Measurements from ENCODE around the gene TRIM47. TPM values are rescaled to one million over a fixed set of nuclear protein-coding genes. Genes with fewer than 3 reads are reported as not detected.

TRIM47 gene, protein sequence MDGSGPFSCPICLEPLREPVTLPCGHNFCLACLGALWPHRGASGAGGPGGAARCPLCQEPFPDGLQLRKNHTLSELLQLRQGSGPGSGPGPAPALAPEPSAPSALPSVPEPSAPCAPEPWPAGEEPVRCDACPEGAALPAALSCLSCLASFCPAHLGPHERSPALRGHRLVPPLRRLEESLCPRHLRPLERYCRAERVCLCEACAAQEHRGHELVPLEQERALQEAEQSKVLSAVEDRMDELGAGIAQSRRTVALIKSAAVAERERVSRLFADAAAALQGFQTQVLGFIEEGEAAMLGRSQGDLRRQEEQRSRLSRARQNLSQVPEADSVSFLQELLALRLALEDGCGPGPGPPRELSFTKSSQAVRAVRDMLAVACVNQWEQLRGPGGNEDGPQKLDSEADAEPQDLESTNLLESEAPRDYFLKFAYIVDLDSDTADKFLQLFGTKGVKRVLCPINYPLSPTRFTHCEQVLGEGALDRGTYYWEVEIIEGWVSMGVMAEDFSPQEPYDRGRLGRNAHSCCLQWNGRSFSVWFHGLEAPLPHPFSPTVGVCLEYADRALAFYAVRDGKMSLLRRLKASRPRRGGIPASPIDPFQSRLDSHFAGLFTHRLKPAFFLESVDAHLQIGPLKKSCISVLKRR
- 4.7 TPM for polyA plus RNA-seq (ENCODE audit: insufficient read length)
- long read RNA-seq, donor 1, partial matches to known transcripts, result 0 of 3 reads
- long read RNA-seq, donor 1, other reads (novel, unspliced or antisense), result 0 of 3 reads
- long read RNA-seq, donor 2, result 0 reads
- long read RNA-seq, donor 3, result 0 reads
- long read RNA-seq, donor 4, partial matches to known transcripts, result 0 of 1 reads
- long read RNA-seq, donor 4, other reads (novel, unspliced or antisense), result 0 of 1 reads
- long read RNA-seq, donor 5, partial matches to known transcripts, result 0 of 2 reads
- long read RNA-seq, donor 5, other reads (novel, unspliced or antisense), result 0 of 2 reads
- long read RNA-seq, donor 6, partial matches to known transcripts, result 0 of 2 reads
- long read RNA-seq, donor 6, other reads (novel, unspliced or antisense), result 0 of 2 reads
- long read RNA-seq, donor 7, partial matches to known transcripts, result 0 of 1 reads
- long read RNA-seq, donor 7, other reads (novel, unspliced or antisense), result 0 of 1 reads
- long read RNA-seq, donor 8, partial matches to known transcripts, result 0 of 1 reads
- long read RNA-seq, donor 8, other reads (novel, unspliced or antisense), result 0 of 1 reads

DNA sequence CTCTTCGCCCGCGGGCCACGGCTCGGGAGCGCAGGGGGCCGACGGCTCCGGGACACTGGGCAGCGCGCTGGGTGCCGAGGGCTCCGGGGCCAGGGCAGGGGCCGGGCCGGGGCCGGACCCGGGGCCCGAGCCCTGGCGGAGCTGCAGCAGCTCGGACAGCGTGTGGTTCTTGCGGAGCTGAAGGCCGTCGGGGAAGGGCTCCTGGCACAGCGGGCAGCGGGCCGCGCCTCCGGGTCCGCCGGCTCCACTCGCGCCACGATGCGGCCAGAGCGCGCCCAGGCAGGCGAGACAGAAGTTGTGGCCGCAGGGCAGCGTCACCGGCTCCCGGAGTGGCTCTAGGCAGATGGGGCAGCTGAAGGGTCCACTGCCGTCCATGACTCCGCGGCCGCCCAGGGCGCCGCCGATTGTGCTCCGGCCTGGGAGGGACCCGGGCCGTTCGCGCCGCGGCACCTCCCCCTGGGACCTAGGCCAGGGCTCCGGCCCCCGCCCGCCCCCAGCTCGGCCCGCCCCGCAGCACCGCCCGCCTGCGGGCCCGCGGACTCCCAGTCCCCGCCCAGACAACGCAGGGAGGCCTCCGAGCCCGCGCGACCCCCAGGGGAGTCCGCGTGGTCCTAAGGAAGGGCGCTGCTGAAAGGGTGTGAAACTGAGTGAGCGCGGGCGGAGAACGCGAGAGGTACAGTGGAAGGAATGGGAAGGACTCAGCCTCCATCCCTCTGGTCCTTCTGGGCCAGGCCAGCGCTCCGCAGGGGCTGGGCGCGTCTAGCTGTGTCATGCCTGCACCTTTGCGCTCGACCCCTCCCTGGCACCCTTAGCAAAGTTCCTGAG lies at the start of gene TRIM47:
TSS of gene TRIM47 (minus strand) at position 408 of the 825 bp plus-strand sequence. CDS start at position 375, 33 bp downstream.
- DNase-seq, result no peak

DNA sequence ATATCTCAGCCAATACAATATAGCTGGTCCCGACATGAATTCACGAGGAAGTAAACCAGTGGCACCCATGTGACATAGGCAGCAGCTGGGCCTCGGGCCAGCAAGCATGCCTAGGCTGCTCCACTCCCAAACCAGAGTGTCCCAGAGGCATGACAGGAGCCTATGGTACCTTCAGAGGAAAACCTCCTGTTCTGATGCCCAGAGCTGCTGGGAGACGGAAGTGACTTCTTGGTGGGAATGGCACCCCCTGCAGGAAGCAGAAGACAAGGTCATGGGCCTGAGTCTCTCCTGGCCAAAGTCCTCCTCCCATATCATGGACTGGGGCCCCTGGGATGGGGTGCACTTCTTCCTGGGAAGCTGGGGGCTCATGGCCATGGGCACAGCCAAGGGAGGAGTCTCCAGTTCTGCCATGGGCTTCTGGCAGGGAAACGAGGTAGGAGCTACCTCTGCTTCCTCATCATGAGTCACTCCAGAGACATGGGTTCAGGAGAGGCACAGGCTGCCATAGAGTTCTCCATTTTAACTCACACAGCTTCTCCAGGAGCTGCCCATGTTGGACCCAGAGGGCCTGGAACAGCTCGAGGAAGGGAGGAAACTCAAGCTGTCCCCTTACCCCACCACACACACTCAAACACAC lies 49.0 kb upstream of the TRIM47 start:
- no peak for DNase-seq

DNA sequence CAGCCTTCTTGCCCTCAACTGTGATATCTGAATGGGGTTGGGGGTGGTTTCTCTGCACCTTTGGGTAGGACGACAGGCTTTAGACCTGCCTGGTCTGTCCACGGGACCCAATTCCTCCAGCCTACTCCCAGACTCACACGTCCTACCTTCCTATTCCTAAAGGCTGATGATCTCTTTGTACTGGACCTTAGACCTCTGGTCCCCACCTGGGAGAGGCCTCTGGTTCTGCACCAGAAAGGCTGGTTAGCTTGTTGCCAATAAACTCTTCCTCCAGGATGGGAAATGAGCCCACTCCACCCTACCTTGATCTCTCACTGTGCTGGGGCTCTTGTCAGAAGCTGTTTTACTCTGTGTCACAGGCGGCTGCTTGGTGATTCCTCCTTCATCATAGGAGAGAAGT lies 48.1 kb upstream of the TRIM47 start:
- no peak for DNase-seq

DNA sequence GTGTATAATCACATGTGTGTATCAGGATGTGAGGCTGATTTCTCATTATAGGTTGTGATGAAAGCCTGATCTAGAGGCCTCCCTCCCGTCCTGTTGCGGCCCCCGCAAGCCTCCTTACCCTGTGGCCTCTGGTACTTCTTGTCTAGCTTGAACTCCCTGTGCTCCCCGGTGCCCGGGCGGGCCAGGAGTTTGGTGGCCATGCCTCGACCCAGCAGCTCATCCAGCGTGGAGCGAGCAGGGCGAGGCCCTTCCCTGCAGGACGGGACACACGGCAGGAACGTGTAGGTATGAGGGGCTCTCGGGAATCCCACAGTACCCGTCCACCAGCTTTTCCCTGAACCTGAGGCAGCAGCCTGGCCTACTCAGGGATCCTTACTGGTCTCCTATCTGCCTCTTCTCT lies 47.5 kb upstream of the TRIM47 start:
- DNase-seq, result no peak

DNA sequence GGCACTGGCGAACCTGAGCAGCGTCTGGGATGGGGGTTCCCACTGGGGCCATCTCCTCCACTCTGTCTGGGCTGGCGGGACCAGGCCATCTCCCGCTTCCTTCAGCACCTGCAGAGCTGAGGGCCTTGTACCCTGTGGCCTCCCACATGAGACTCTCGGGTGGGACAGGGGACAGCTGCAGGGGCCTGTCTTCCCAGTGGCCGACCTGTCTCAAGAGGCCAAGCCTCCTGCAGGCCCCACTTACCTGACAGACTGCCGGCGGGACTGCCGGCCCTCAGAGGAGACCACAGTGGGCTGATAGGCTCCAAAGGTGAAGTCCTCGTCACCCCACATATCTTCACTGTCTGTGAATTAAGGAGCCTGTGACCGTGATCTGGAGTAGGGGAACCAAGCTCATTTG lies 46.7 kb upstream of the TRIM47 start:
- DNase-seq, result no peak

DNA sequence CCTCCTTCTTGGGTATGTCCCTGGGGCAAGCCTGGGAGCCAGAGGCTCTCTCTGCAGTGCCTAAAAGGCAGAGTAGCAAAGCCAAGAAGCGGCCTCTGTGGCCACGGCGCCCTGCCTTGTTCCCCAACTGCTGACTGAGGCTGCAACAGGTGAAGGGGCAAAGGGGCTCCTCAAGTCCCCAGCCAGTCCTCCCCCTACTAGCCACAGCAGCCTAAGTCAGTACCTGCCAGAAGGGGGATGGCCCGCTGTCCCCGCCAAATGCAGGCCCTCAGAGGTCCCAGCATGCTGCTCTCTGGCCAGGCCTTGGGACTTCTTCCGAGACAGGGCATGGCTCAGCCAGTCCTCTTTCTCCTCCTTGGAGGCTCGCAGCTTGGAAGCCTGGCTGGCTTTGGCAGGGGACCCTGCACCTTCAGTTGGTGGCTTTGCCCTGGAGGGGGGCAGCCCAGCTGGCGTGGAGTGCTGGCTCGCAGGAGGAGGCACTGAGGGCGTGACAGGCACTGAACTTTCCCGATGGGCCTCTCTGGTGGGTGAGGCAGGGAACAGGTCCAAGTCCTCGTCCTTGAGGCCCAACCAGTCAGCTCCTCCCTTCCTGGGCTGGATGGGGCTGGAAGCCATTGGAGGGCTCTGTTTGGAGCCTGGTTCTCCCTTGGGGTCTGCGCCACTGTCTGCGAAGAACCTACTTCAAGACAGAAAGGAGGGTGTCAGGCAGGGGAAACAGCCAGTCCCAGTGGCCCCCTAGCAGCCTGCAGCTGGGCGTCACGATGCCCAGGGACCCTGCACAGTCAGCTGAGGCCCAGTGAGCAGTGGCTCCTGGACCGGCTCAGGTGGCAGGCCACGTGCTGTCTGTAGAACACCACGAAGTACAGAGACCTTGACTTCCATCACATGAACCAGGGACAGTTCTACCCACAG lies 44.8 kb upstream of the TRIM47 start:
- DNase-seq, result no peak

DNA sequence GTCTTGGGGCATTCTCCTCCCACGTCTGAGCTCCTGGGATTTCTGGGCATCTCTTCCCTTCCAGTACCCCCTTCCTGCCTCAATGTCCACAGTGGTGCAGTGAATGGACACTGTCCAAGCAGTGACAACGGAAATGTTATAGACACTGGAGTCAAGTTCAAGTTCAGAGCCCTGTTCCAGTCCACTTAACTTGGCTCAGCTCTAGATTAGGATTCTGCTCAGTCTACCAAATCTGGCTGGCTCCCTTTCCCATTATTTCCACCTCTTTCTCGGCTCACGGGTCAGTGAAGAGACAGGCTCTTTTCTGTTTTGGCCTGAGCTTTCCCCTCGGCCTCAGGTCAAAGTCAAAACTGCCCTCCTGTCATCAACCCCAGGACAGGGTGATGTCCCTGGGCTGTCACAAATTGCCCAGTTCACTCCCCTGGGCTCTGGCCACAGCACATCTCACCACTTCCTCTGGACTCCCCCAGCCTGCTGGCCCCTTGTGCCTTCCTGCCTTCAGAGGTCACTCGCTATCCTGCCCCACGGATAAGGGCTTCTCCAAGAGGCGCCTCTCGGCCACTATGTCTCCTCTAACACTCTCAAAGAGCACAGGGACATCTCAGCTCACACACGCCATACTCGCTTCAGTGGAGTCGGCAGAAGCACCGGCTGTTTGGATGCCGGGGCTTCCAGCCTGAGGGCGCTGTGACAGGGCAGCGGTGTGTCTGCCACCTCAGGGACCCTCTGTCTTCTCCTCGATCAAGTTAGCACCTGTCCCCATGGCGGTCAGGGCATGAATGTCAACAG lies 44.0 kb upstream of the TRIM47 start:
- no peak for DNase-seq

DNA sequence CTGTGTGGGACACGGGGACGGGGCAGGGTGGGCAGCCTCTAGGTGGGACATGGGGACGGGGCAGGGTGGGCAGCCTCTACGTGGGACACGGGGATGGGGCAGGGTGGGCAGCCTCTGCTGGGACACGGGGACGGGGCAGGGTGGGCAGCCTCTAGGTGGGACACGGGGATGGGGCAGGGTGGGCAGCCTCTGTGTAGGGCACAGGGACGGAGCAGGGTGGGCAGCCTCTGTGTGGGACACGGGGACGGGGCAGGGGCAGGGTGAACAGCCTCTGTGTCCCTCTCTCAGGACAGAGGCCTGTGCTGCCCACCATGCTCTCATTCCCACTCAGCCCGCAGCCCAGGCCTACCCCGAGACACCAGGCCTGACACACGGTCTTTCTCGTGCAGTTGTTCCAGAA lies 43.2 kb upstream of the TRIM47 start:
- no peak for DNase-seq

DNA sequence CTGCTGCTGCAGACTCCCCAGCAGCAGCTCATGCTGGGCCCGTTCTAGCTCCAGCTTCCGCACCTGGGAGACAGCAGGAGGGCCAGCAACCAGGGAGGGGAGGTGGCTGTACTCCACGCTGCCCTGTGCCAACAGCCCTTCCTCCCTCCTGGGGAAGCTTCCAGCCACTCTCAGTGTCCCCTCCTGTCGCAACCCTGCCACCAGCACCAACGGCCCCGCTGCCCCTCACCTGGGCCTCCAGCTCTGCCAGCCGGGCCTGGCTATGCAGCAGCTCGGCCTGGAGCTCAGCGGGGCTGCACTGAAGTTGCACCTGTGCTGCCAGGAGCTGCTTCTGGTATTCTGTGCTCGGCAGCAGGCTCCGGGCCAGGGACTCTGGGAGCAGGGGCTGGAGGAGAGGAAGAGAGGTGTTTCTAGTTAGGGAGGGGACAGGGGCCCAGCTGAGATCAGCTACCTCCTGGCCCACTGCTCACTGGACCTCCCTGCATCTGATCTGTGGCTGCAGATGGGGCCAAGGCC lies 41.7 kb upstream of the TRIM47 start:
- DNase-seq, result no peak

DNA sequence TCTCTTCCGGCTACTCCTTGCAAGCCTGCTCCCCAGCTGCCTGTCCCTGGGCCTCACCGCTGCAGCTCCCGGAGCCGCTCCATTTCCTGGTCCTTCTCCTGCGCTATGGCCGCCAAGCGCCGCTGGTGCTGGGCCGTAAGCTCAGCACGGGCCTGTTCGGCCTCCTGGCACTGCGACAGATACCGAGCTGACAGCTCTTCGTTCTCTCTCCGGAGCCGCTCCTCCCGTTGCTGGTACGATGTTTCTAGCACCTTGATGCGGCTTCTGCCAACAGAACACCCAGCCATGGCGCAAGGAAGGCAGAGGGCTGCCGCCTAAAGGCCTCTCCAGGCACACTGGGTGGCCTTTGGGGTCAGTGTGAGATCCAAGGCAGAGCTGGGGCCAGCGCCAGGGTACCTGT lies 41.2 kb upstream of the TRIM47 start:
- DNase-seq, result no peak

DNA sequence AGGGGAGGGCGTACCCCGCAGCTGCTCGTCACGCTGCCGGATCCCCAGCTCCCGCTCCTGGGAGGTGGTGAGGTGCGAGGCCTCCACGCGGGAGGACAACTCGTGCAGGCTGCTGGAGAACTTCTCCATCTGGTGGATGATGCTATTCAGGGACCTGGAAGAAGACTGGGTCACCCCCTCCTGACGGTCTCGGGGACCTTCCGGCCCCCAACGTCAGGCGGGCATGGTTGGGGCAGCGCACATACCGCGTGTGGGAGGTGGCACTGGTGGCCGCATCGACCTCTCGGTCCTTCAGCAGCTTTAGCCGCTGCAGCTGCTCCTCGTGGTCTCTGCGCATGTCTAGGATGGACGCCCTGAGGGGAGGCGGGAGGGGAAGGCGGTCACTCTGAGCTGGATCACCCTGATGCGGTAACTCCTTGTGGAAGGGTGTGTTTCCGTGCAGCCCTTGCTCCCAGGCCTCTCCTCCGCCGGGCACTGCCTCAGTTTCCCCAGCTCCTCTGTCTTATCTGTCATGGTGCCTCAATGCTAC lies 39.6 kb upstream of the TRIM47 start:
- DNase-seq, result no peak

DNA sequence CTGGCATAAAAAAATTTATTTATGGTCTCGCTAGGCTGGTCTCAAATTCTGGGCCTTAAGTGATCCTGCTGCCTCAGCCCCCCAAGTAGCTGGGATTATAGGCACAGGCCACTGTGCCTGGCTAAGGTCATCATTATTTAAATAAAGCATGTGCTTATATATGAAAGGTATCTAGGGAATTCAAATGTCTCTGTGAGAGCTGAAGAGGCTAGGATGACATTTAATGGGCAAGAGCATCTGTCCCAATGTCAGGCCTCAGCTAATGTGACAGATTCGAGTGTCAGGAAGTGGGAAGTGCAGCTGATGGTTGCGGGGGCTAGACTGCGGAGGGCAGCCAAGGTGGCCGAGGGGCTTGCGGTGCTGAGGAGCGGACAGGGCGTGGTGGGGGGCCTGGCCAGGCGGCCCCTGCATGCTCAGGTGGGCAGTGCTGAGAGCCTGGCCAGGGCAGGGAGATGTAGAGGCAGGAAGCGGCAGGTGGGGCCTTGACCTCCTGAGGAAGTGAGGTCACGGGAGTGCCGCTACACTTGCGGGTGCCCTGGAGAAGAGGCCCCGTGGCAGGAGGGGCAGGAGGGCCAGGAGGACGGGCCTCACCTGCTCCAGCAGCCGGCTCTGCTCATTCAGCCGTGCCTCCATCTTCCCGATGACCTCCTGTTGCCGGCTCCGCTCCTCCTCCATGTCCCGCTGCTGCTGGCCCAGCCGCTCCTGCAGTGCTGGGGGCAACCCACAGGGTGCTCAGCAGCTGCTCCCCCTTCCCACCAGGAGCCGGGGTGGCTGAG lies 38.9 kb upstream of the TRIM47 start:
- no peak for DNase-seq

DNA sequence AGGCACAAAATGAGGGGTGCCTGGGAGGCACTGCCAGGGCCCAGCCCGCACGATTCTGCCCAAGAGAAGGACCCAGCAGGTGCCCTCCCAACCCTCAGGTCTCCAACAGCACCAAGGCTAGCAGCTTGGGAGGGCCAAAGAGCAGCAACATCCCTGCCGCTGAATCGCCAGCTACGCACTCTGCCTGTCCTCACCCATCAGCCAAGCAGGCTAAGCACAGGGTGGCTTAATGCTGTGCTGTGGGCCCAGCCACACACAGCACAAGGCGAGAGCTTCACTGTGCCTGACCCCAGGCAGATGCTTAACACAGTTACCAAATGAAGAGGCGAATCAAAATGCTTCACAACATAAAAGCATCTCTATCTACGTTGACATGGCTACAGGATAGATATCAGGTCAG lies 36.9 kb upstream of the TRIM47 start:
- no peak for DNase-seq

DNA sequence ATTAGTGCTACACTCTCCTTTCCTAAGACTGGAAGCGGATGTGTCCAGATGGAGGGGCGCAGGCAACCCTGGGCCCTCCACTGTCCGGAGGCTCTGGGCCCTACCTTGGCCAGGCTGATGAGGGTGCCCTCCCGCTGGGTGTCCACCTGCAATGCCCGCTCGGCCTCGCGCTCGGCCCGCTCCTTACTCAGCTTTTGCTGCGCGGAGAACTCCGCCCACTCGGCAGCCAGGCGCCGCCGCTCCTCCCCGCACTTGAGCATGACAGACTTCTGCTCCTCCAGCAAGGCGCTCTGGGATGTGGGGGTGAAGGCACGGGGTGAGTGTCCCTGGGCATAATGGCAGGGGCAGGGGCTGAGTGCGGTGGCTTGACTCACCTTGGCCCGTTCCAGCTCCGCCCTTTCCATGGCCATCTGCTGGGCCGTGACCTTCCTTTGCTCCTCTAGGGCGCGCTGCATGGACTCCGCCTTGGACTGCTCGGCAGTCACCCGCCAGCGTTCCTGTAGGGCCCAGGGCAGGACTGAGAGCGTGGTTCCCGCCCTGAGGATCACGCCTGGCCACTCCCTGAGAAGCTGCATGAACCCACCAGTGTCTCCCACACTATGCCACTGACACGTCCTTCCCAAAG lies 36.4 kb upstream of the TRIM47 start:
- no peak for DNase-seq

DNA sequence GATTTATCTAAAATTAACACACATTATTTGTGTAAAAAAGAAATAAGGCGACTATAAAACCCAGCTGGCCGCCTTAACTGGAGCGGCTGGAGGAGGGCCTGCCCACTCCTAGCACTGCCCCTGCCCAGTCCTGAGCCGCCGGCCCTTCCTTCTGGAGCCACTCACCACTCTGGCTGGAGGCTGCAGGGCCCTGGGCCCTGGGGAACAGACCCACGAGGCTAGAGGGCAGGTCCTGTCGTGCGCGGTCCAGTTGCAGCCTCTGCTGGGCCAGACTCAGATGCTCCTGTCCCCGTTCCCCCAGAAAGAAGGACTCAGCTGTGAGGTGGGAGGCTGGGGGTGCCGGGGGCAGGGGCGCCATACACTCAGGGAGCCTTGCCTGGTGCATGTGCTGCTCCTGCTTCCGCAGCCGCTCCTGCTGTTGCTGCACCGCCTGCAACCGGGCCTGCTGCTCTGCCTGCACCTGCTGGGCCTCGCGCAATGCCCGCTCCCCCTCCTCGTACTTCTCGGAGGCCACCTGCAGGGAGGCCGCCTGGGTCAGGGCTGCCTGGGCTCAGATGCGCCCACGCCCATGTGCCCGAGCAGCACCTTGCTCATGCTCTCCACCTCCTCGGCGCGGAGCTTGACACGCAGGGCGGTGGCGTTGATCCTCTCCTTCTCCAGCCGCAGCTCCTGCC lies 35.3 kb upstream of the TRIM47 start:
- DNase-seq, result no peak

DNA sequence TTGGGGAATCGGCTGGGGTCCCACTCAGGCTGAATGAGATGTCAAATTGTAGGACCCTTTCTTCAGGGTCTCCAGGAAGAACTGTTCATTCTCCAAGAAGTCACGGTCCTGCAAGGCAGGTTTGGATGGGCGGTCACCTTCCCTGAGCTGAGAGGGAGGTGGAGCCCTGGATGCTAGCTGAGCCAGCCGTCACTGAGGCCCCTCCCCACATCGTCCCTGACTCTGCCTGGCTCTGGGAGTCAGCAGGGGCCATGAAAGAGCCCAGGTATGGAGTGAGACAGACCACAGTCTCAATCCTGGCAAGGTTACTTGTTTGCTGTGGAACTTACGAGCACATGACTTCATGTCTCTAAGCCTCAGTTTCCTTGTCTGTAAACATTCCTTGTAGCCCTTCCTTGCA lies 32.3 kb upstream of the TRIM47 start:
- DNase-seq, result no peak

DNA sequence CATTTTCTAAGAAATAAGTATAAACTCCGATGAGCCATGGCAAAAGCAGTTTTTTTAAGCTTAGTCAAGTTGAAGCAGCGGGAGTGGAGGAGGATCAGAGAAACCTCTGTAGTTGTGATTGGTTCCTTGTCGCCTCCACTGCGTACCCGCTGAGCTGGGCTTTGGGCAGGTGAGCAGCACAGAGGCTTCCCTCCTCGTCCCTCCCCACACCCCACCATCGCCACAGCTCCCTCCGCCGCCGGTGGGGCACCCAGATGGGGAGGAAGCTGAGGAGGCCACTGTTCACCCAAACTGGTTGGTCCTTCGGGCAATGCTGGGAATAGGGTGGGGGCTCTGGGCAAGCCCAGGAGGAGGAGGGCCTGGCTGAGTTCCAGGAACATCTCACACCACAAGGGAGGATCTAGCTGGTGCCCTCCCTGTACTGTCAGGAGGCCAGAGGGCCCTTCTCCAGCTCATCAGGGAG lies 31.5 kb upstream of the TRIM47 start:
- DNase-seq, result no peak

Measured in left kidney (tissue), 8 donors.